ENCODE measurements around the gene SLFN12L.

- TF ChIP-seq CTCF (conservative IDR thresholded peaks at IDR 0.05; ENCODE audit: low read depth, low read length) (no peak), EZH2 (IDR thresholded peaks at IDR 0.05; ENCODE audit: borderline replicate concordance, low read depth, low read length, poor library complexity, severe bottlenecking) (no peak)
Observed at GRCh38 chr17:35468475-35468874, 69.0 kb downstream of the SLFN12L start.
